HG02943 (cell line): ENCODE results near the gene PPP1R26.
"Not testable (repeated sequence)": the region's sequence is repeated elsewhere in the genome, so short reads cannot be mapped to it uniquely, and the experiment has no call there.

ENCODE experiments used
- ATAC-seq: cut with Tn5 transposase; IDR thresholded peaks from one replicate; pipeline ENCODE4 v1.9.1; 2021; ENCODE audit warnings: mild to moderate bottlenecking, low read depth, moderate library complexity; ENCODE audit not compliant: unreplicated experiment

Gene PPP1R26

GRCh38 chr9:135534192-135534711 lies 54.7 kb downstream of the PPP1R26 start:
- not testable (repeated sequence) for ATAC-seq

- not testable (repeated sequence) for ATAC-seq
Measured at GRCh38 chr9:135534826-135535225, 55.2 kb downstream of the PPP1R26 start.

GRCh38 chr9:135535631-135536030 lies 56.0 kb downstream of the PPP1R26 start:
- not testable (repeated sequence) for ATAC-seq

GRCh38 chr9:135536216-135536615 lies 56.6 kb downstream of the PPP1R26 start:
- ATAC-seq: no peak
